ENCODE measurements around the gene TRIO.

TRIO gene

GRCh38 chr5:14445576-14446290, 302.6 kb downstream of the TRIO start:
- DNase-seq: no peak

- no peak for DNase-seq
Measured at GRCh38 chr5:14447958-14448911, 305.1 kb downstream of the TRIO start.

DNA sequence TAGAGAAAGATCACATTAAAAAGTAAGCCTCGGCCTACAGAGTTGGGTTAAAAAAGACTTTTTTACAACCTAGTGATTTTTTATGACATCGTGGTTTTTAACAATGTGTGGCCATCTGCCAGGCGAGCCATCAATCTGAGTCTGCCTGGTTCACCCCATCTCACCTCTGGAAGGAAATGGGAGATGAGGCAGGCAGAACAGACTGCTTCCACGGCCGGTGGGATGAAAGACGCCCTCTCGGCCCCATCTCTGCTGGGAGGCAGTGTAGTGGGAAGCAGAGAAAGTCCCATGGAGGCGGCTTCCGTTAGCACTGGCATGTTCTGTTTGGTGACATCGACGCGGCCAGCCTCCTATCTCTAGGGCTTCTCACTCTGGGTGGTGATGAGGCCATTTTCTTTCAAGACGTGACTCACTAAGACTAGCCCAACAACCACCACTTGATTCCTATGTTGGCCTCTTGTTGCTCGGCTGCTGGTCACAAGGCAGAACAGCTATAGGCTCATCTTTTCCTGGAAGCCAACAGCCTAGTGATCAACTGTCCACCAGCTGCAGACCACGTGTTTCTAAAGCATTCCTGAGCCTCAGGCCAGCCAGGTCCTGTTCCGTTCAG, 306.0 kb downstream of the TRIO start:
- no peak for DNase-seq

- DNase-seq: peak; percentile 7
Measured at GRCh38 chr5:14450018-14450524, 306.9 kb downstream of the TRIO start.

- no peak for DNase-seq
Measured at GRCh38 chr5:14450742-14451141, 307.6 kb downstream of the TRIO start.

GRCh38 chr5:14451871-14452270, 308.7 kb downstream of the TRIO start:
- no peak for DNase-seq

DNA sequence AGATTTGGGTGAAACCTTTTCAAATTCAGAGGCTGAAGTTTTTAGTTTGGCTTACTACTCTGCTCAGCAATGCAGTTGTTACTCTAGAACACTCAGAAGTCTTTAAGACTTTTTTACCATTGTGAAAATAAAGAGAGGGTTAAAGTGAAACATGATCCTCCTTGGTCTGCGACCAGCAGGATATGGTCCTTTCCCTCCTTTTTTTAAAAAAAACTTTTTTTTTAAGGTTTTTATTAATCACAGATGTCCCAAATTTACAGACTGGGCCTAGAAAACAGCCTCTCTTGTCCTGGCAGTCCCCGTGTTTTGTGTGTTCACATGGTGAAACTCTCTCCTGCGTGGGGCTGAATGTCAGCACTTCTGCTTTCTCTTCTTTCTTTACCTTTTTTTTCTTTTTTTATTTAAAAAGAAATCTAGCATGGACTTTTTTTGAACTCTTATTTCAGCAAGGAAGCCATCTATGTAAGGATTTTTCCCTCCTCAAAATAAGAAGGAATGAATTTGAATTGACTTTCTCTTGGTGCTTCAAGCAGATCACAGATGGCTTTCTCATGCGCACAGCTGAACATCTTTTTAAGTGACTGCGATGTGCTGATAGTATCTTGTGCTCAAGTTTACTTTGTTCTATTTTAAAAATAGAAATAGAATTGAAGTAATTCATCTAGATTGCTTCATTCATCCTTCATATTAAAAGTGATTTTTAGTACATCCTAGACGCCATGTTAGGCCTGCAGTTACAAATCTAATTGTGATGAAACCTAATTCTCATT, 309.7 kb downstream of the TRIO start:
- DNase-seq: no peak

DNA sequence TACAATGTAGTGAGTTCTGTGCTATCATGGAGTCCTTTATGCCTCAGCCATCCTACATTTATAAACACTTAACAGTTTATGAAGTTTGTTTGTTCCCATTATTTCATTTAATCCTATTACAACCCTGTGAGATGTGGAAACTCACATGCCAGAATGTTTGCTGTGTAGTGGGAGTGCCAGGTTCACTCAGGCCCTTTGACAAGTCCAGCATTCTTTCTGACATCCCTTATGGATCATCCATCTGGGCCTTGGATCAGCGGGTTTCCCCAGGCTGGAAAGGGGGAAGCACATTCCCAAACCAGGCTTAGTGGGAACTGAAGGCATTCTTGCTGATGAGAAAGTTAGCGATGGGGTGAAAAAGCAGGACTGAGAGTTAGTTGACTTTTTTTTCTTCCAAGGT, 310.3 kb downstream of the TRIO start:
- DNase-seq: no peak

GRCh38 chr5:14455814-14456321, 312.7 kb downstream of the TRIO start:
- DNase-seq: no peak

GRCh38 chr5:14457476-14457875, 314.3 kb downstream of the TRIO start:
- no peak for DNase-seq

DNA sequence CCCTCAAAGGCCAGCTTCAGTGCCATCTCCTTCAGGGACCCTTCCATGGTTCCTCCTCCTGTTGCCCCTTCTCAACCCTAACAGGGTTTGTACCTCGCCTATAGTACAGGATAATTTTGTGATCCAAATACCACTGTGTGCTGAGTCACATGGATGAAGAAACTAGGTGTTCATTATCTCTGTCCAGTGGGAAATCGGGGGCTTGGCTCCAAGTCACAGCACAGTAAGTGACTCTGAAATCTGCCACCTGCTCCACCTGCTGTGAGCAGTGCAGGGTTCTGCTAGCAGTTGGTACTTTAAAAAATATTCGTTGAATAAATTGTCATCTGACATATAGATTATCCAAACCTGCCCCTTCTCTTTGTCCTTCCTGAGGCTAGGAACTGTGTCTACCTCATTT, 315.3 kb downstream of the TRIO start:
- DNase-seq: no peak

GRCh38 chr5:14460844-14461398, 317.8 kb downstream of the TRIO start:
- DNase-seq: no peak

GRCh38 chr5:14462681-14463080, 319.5 kb downstream of the TRIO start:
- DNase-seq: no peak

DNA sequence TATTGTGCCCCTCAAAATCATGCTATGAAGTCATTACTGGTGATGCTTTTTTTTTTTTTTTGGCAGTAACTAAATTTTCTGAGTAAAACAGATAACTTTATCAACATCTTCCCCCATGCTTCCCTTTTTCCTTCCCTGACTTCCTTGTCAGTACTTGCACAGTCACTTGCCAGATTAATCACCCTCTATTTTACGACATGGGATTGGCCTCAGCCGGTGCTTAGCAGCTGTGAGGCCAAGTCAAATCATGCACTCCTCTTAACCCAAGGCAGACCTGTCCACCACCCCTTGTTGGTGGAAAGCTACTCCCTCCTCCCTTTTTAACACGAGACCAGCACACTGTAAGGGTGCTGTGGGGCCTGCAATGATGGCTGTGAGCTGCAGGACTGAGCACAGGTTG, 320.5 kb downstream of the TRIO start:
- no peak for DNase-seq

DNA sequence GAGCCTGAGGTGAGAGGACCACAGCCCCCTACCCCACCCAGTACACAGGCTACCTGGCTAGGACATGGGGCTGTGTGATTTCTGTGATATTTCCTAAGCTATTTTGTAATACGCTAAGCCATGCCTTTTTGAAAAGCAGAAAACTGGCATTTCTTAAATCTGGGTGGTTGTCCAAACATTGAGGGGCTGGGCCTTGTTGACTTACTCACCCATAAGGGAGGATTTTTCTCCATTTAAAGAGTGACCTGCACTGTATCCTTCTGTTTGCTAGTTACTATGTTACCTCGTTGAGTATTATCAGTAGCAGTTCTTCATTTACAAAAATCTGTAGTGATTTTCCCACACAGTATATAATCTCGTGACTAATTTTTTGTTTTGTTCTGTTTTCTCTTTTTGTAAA, 321.0 kb downstream of the TRIO start:
- DNase-seq: no peak

DNA sequence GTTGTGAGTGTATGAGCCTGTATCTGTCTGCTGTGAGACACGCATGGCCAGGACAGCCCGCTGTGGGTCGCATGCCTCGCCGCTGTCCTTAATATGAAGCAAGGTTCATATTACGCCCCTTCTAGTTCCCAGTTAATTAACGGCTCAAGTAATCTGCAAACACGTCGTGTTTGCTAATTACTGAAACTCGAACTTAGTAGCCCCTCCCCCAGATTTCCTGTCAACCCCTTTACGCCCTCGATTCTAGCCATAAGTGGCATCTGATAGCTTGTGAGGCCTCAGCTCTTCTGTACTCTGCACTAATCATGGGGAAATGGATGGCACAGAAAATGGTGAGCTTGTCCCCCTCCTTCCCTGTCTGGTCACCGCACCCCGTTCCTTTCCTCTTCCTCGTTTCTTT, 321.5 kb downstream of the TRIO start:
- no peak for DNase-seq

GRCh38 chr5:14465116-14465515, 322.0 kb downstream of the TRIO start:
- DNase-seq: no peak

GRCh38 chr5:14465776-14466175, 322.6 kb downstream of the TRIO start:
- no peak for DNase-seq

- no peak for DNase-seq
Measured at GRCh38 chr5:14467251-14467650, 324.1 kb downstream of the TRIO start.

DNA sequence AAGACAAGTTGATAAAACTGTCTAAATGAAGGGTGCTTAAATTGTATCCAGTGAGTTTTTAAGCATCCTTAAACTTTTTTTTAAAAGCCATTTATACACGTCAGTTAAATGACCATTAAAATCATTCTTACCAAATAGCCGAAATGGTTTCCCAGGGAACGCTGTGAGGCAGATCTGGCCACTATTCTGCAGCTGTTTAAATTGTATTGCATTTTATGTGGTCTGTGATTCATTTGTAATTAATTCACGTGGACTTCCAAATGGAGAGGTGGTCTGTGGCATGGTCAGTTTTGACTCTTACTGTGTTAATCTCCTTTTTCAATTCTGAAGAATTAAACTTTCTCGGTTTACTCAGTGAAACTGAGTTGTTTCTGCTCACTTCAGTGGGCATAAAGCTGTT, 324.7 kb downstream of the TRIO start:
- DNase-seq: no peak

- no peak for DNase-seq
Measured at GRCh38 chr5:14469551-14470377, 326.6 kb downstream of the TRIO start.

Measured in CD4-positive, alpha-beta T cell treated with Interleukin-12 subunit alpha and Interleukin-12 subunit beta, for 1 hour (primary cell).